ENCODE data around the gene NINJ1.

NINJ1 gene

DNA sequence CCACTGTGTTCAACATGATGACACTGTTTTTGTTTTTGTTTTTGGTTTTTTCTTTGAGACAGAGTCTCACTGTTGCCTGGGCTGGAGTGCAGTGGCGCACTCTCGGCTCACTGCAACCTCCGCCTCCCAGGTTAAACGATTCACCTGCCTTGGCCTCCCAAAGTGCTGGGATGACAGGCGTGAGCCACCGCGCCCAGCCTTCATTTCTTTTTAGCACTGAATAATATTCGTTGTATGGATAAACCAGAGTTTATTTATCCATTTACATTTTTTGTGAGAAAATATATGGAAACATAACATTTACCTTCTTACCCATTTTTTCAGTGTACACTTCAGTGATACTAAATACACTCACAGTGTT, 33.8 kb downstream of the NINJ1 start:
- DNase-seq, result no peak

DNA sequence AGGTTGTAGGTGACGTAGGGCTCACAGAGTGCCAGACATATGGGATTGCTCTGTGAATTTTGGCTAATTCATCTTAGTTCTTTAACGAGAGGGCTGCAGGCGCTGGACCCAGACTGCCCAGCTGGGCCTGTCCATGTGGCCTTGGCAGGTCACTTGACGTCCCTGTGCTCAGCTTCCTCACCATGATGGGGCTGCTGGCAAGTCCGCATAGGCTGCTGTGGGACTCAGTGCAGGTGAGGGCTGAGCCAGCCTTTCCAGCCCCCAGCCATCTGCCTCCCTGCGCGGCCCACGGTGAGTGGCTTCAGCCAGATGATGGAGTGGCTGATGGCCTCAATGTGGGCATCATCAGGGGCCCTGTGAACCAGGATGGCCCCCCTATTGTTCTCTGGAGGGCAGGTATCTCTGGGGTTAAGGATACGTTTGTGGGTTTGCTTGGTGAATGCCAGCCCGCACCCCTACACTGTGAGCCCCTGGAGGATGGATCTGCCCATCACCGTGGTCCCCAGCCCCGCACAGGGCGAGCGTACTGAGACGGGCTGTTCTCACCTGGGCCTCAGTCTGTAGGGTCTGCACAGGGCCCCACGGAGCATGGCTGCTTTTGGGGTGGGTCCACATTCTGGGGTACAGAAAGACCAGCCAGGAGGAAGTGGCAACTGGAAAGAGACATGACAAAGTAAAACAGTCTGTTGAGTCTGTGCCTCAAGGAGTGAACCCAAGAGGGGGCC, 34.3 kb downstream of the NINJ1 start:
- no peak for DNase-seq
- no peak for ATAC-seq

More for the DNA sequence above, 33.8 kb downstream of the NINJ1 start:
- ATAC-seq, result no peak

DNA sequence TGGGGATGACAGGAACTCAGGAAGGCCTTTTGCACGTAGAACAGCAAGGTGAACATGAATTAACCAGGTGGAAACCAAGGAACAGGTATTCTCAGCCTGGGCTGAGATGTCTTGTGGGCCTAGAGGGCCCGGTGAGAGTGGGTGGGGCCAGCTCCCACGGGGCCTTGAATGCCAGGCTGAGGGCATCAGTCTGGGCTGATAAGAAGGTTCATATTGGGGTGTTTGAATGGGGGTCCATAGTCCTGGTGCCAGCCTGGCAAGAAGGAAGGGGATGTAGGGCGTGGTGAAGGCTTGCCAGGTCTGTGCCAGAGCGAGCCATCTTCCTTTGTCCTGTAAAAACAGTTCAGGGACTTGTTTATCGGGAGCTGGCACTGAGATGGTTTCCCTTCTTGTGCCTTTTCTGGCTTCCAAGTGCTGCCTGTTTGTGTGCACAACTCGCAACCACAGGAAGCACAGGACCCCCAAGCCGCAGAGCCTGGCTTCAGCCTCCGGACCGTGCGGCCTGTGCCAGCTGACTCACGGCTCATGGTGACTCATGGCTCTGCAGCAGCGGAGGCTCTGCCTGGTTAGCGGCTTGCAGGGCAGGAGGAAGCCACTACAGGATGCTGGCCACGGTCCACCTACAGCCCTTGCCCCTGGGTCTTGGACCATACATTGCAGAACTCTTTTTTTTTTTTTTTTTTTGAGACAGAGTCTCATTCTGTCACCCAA, 35.7 kb downstream of the NINJ1 start:
- DNase-seq, result peak; percentile 81
- peak; percentile 20 for ATAC-seq

DNA sequence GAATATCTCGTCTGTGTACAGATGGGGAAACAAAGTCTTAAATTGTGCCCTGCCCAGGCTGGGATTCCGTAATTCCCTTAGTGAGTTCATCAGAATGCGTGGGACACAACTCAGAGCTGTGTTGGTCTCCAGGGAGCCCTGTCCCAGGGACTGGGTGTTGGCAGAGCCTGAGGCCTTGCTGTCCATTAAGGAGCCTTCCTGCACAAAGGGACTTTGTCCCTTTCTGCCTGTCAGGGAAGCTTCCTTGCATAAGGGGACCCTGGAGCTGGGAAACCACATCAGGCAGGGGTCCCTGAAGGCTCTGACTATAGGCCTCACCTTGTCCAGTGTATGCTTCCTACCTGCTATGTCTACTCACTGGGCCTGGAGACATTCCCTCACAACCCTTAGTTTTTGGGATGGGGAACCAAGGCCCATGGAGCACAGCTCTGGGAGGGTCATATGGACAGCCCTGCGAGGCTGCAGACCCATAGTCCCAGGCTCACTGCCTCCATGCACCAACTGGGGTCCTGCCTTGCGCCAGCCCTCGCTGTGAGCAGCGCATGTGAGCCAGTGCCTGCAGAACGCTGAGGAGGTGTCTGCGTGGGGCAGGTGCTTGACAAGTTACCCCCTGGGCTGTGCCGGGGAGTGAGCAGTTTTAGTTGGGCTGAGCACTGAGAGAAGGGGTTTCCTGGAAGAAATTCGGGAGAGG, 36.4 kb downstream of the NINJ1 start:
- ATAC-seq, result no peak
- DNase-seq, result no peak

DNA sequence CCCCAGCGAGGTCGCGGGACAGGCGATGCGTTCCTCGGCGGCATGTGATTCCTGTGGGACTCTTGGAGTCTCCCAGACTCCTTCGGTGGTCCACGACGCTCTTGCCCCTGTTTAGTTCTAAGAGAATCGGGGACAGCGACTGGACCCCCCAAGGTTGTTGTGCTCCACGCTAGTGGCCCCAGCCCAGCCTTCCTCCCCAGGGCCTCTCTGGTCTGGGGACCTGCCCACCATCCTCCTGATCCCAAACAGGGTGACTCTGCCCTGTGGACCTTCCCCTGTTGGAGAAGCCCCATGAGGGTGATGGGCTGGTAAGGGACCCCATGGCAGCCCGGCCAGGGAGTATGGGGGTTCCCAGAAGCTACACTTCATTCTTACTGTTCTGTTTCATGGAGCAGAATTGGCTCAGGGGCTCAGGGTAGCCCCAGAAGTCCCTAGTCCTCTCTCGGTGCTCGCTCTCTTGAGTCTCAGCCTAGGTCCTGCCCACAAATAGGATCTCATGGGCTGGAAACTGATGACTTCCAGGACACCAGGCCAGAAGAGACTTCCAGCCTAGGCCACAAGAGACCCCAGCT, 37.2 kb downstream of the NINJ1 start:
- ATAC-seq, result no peak

DNA sequence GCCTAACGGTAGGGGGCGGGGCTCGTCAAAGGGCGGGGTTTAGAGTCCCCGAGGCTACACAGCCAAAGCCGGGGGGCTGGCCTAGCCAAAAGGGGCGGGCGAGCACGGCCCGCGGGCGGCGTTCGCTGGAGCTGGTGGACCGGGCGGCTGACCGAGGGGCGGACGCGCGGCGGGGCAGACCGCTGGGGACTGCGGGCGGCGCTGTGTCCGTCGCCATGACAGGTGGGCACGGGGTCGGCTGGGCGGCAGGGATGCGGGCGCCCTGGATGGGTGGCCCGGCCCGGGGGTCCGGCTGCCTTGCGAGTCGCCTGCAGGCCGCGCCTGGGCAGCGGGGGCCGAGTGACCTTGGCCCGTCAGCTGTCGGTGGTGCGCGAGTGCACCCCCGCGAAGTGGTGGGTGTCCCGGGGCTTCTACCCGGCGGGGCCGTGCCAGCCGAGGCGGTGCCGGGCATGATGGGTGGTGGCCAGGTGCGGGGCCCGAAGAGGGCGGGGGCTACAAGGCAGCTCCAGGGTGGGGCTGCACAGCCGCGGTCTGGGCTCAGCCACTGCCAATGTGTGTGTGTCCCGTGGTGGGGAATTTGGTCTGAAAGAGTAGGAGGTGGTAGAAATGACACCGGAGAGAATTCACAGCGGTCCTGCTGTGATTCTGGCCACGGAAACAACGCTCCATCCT, 37.8 kb downstream of the NINJ1 start, which contains the start of gene CARD19:
TSS of gene CARD19 (plus strand) at position 87 of the 672 bp plus-strand sequence. CDS start at position 216, 129 bp downstream.
- ATAC-seq (peak; percentile 5), DNase-seq (peak; percentile 63)

More for the DNA sequence above, 37.2 kb downstream of the NINJ1 start:
- no peak for DNase-seq

DNA sequence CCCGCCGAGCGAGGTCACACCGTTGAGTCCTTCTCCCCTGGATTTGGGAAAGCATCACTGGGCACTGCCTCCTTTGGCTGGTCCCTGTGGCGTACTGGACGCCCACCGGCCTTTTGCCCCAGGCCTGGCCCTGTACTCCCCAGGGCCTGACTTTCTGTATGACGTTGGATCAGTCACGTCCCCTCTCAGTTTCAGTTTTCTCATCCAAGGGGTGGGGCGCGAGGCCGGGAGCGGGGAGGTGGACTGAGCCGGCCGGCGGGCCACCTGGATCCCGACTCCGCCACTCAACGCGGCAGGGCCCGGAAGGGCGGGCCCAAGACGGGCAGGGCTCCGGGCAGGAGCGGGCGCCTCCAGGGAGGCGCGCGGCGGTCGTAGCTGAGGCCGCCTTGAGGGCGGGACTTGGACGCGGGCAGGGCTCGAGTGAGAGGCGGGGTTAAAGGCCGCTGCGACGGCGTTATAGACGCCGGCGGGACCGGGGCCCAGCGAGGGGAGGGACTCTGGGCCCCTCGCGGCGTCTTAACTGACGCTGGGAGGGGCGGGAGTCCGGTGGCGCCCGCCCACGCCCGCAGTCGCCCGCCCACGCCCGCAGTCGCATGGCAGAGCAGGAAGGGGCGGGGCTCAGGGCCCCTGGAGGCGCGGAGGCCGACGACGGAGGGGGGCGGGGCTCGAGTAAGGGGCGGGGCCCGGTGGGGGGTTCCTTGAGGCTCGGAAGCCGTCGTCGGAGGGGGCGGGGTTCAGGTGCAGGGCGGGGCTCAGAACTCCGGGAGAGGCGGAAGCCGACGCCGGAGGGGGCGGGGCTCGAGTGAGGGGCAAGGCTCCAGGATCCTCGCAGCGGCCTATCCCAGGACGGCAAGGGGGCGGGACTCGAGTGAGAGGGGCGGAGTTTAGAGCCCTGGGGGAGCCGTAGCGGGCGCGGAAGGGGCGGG, 38.6 kb downstream of the NINJ1 start:
- peak; percentile 100 for DNase-seq

DNA sequence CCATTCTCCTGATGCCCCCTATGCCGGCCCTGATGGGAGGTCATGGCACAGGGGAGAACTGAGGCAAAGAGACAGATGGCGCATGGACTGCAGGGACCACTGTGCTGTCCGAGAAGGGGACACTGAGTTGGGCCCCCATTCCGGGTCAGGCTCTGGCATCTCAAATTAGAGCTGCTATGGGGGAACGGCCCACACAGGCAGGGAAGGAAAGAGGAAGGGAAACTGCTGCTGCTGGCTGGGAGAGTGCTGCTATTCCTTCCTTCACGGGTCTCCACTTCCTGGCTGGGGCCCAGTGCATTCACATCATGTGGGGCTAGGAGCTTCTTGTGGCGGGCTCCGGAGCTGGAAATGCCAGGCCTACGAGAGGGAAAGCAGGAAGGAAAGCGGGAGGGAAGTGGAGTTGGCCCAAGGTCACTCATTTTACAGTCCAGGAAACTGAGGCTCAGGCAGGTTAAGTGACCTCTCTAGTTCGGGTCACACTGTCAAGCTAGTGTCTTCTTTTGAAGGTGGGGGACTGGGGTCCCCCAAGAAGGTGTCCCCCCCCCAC, 39.3 kb downstream of the NINJ1 start:
- ATAC-seq (no peak), DNase-seq (peak; percentile 46)

More for the DNA sequence above, 38.6 kb downstream of the NINJ1 start:
- peak; percentile 77 for ATAC-seq

DNA sequence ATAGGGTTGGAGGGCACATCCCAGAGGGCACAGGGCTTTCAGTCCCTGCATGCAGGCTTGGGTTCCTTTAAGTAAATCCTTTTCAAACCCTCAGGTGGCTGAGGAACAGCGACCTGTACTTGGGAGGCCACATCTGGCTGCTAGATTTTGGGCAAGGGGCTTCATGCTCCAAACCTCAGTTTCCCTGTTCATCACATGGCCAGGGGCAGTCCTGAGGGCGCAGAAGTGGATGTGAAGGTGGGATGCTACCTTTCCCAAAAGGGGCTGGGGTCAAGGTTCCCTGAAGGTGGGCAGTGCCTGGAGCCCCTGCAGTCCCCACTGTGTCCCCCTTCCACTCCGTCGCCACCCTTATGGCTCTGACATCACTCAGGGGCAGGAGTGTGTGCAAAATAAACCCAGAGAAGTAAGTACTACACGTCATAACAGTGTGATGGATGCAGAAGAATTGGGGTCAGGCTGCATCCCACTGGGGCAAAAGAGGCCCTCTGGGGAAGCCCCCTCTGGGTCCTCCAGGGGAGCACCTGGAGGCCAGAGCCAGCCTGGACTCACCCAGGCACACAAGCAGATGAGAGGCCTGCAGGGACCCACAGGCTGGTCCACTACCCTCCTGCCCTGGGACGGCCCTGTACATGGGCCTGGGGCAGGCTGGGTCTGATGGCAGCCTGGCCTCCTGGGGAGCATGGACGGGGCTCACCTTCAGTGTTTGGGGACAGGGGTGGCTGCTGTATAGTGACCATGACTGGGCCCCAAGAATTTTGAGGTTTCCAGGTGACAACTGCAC, 40.0 kb downstream of the NINJ1 start:
- DNase-seq (no peak), ATAC-seq (no peak)

DNA sequence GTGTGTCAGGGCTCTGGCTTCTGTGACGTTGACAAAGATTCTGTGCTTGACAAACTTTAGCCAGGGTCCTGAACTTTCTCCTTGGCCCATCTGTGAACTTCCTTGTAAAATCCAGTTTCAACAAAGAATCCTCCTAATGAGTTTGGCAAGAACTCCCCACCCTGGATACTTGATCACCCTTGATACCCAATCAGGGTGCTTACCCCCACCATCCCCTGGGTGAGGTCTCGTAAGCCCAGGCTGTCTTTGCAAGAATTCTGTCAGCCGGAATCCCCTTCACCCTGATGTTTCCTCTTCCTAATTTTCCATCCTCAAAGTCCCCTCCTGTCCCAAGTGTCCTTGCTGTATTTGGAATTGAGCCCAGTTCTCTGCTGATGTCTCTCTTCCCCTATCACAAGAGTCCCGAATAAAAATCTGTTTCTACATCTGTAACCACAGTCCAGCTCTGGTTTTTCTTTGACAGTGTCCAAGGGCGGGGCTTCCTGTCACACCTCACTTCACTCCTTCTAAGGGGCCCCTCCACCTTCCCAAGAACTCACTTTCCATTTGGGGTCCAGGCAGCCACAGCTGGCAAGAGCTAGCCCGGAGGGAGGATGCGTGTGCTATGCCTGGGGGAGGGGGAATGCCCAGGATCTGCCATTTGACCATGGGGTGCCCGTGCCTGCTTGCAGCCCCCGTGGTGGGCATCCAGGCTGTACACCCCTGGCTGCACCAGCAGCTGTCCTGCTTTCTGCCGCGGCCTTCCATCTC, 40.7 kb downstream of the NINJ1 start:
- ATAC-seq (no peak), DNase-seq (no peak)

DNA sequence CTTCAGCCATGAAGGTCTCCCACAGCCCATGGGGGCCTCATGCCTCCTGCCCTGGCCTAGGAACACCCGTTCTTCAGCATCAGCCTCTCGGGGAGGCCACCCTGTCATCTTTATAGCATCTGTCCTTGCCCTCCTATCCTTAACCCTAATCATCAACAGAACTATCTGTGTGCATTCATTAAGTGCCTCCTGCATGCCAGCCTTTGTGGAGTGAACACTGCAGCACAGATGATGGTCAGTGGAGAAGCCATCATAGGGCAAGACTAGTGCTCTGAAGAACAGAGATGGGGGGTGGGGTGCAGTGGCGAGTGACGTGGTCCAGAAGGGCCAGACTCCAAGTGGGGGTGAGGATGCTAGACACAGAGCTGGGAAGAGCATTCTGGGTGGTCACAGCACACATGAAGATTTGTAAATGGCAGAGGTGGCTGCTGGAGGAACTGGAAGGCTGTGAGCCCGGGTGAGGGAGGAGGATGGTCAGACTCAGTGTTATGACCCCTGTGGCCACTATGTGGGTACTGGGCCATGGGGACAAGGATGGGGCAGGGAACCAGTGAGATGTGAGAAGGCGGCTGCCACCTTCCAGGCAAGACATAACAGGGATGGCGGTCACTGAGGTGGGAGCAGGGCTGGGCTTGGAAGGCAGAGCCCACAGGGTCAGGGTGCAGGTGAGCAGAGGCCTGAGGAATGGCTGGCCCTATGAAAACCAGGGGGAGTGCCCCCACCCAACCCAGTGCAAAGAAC, 41.6 kb downstream of the NINJ1 start:
- DNase-seq, result no peak
- no peak for ATAC-seq

DNA sequence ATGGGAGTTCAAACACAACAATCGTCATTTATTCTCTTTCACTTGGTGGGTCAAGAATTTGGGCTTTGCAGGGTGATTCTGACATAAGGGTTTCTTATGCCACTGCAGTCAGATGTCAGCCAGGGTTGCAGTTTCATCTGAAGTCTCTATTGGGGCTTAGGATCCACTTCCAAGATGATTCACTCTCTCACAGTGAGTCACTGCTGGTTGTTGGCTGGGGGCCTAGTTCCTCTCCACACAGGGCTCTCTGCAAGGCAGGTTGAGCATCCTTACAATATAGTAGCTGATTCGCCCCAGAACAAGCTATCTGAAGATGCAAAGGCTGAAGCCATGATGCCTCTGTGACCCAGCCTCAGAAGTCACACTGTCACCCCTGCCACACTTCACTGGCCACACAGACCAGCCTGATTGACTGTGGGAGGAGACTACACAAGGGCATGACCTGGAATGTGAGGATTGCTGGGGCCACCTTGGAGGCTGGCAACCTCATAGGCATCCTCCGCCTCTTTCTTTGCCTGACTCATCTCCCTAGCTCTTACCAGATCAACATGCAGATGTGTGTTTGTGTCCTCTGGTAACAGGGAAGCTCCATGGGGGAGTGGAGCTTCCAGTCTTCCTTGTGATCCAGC, 42.5 kb downstream of the NINJ1 start:
- peak; percentile 70 for DNase-seq
- peak; percentile 32 for ATAC-seq

DNA sequence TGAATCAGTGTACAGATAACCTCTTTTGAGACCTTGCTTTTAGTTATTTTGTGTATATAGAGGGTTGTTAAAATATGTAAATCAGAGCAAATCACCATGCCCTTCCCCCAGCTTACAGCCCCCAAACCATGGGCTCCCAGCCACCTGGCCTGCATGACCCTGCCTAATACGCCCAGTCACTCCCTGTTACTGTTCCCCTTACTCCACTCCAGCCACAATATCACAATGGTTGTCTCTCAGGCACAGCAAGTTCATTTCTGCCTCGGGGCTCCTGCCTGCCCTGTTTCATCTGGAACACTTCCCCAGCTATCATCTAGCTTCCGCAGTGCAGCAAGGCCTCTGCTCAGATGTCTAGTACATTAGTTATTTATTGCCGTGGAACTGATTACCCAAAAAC, 43.0 kb downstream of the NINJ1 start:
- DNase-seq (no peak), ATAC-seq (no peak)

DNA sequence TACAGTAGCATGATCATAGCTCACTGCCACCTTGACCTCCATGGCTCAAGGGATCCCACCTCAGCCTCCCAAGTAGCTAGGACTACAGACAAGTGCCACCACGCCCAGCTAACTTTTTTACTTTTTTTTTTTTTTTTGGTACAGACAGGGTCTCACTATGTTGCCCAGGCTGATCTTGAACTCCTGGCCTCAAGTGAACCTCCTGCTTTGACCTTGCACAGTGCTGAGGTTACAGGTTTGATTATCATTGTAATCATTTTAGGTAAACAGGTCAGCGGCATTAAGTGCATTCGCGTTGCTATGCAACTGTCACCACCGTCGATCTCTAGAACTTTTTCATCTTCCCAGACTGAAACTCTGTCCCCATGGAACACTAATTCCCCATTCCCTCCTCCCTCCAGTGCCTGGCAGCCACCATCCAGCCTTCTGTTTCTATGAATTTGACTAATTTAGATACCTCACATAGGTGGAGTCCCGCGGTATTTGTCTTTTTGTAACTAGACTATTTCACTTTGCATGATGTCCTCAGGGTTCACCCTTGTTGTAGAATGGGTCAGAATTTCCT, 43.9 kb downstream of the NINJ1 start:
- DNase-seq, result no peak
- no peak for ATAC-seq

DNA sequence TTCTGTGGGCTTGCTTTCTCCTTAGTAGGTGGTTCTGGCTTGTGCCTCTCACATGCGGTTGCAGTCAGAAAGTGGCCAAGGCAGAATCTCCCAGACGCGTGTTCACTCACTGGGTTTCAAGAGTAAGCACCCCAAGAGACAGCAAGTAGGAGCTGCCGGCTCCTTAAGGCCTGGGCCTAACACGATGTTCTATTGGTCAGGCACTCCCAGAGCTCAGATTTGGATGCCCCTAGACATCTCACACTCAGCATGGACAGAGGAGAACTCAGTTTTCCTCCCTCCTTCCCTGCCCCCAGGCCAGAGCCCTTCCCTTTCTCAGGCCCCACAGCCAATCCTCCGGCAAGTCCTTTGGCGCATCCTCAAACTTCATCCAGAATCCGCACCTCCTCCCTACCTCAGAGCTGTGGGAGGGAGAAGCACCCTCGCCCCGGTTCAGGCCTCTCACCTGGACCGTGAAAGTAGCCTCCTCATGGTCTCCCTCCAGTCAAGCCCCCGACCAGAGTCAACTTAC, 44.5 kb downstream of the NINJ1 start:
- DNase-seq (no peak), ATAC-seq (no peak)

DNA sequence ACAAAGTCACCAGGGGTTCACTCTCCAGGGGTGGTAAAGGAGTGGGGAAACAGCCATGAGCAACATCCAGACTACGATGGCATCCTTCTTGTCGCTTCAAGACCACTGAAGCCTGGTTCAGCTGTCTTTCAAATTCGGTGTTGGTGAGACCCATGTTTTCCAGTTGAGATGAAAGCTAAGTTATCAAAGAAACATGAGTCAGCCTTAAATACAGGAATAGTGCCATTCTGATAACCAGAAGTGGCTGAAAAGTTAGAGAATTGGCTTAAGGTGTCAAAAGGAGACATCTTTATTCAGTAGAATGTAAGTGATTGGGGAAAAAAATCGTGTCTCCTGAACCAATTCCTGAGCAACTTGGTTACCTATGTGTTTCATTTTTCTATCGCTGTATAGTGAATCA, 45.0 kb downstream of the NINJ1 start:
- ATAC-seq (no peak), DNase-seq (no peak)

DNA sequence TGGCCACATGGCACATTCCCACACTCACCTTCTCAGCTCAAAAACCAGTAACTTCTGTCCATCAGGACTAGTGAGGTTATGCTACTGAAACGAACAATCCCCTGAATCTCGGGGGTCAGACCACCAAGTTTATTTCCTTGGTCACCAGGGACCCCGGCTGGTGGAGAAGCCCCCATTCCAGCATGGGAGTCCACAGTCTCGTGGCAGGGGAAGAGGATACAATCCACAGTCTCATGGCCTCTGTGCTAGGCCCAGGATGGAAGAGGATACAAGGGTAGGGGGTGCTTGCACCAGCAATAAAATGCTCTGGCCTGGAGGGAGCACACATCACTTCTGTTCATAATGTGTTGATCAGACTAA, 45.4 kb downstream of the NINJ1 start:
- ATAC-seq (no peak), DNase-seq (no peak)

All from stimulated activated naive CD8-positive, alpha-beta T cell treated with anti-CD3 and anti-CD28 coated beads, Interleukin-15, Interleukin-2, amounts not matched to agents 100 U/mL and 50 U/mL, for 24 hours (primary cell).